Stomach (tissue), 9 donors: ENCODE data around the gene ACTN3. TPM values are rescaled to one million over a fixed set of nuclear protein-coding genes. Genes with fewer than 3 reads are reported as not detected.

Experiments used
- DNase-seq, 2 donors: peaks; one replicate each; pipeline versions ENCODE4 v3.0.0 to v3.0.0-alpha.2; 2013 to 2019
- H3K27ac ChIP-seq, 5 donors: fragments of 200-600 bp in 4 of 5; sonication (generic) in 4 of 5; one replicate each; pipeline ENCODE4 v1.5.1; 2013 to 2019; ENCODE audit warnings: mild to moderate bottlenecking in 1 of 5, moderate library complexity in 1 of 5
- H3K27me3 ChIP-seq, 3 donors: fragments of 200-600 bp; sonication (generic); one replicate each; pipeline ENCODE4 v1.5.1; 2017 to 2019; ENCODE audit warnings: mixed run types in 1 of 3
- H3K36me3 ChIP-seq, 4 donors: fragments of 200-600 bp; sonication (generic); 1 replicate in 3 of 4; 2 replicates in 1 of 4; pipeline ENCODE4 v1.5.1; 2016 to 2019
- H3K4me1 ChIP-seq, 4 donors: fragments of 200-600 bp; sonication (generic); one replicate each; pipeline ENCODE4 v1.5.1; 2016 to 2019
- H3K4me3 ChIP-seq, 4 donors: fragments of 200-600 bp; sonication (generic) in 3 of 4; one replicate each; pipeline ENCODE4 v1.5.1; 2016 to 2019; ENCODE audit warnings: mild to moderate bottlenecking in 1 of 4
- H3K9me3 ChIP-seq, 4 donors: fragments of 200-600 bp; sonication (generic); one replicate each; pipeline ENCODE4 v1.5.1; 2016 to 2019
- EP300 ChIP-seq: sonication (generic); formaldehyde crosslinking; IDR thresholded peaks from one replicate; pipeline ENCODE4 v1.6.1; 2017; ENCODE audit warnings: antibody characterized with exemption
- POLR2A ChIP-seq, 4 donors: fragments of 450-650 bp; IDR thresholded peaks; one replicate each; pipeline ENCODE4 v1.6.1; 2016; ENCODE audit warnings: antibody characterized with exemption in 4 of 4, control low read depth in 2 of 4, mild to moderate bottlenecking in 1 of 4, moderate library complexity in 1 of 4
- POLR2AphosphoS5 ChIP-seq, 3 donors: sonication (generic); formaldehyde crosslinking; IDR thresholded peaks; one replicate each; pipeline ENCODE4 v1.6.1; 2016; ENCODE audit warnings: antibody characterized with exemption in 3 of 3
- WGBS, 5 donors: extraction: QIAGEN DNeasy Blood & Tissue Kit in 3 of 5; methylation state at CpG; one replicate each; pipeline versions ENCODE4 v1.1.5 to v1.1.7; 2013 to 2018; 5-methylcytosine and 5-hydroxymethylcytosine counted together
- intact Hi-C: fragments of 100-400 bp; cut with DNase I; formaldehyde crosslinking; loops from one replicate; pipeline ENCODE4 v1.15.1; 2023; ENCODE audit warnings: low total_unique reads
- polyA plus RNA-seq, 3 donors: library from polyadenylated mRNA; stranded (reverse); fragments of 200-250 nt; gene quantifications; one replicate each; pipeline ENCODE4 v1.2.3, GENCODE V29; 2013
- total RNA-seq, 5 donors: library from RNA; depleted of rRNA; stranded (reverse); fragments of >200 nt; gene quantifications; one replicate each; pipeline versions ENCODE4 v1.1.0 to v1.2.3, GENCODE V29; 2014 to 2016
- TF ChIP-seq, protein P1 (sequence below), 7 experiments: fragments of 450-650 bp in 4 of 7; fragments of 200-600 bp in 3 of 7; sonication (generic) in 3 of 7; IDR thresholded peaks; one replicate each; pipeline ENCODE4 v1.5.1; 2016 to 2019; ENCODE audit warnings: antibody characterized with exemption in 7 of 7, control low read depth in 2 of 7, mild to moderate bottlenecking in 1 of 7
- donor health status: healthy with polysubstance abuse.
- donor health status: Bipolar disorder and iron deficiency.
- donor health status: healthy.

ACTN3 gene
- total and polyA plus RNA-seq, 8 donors = 0.03 to 0.92 TPM; not detected in 6

DNA sequence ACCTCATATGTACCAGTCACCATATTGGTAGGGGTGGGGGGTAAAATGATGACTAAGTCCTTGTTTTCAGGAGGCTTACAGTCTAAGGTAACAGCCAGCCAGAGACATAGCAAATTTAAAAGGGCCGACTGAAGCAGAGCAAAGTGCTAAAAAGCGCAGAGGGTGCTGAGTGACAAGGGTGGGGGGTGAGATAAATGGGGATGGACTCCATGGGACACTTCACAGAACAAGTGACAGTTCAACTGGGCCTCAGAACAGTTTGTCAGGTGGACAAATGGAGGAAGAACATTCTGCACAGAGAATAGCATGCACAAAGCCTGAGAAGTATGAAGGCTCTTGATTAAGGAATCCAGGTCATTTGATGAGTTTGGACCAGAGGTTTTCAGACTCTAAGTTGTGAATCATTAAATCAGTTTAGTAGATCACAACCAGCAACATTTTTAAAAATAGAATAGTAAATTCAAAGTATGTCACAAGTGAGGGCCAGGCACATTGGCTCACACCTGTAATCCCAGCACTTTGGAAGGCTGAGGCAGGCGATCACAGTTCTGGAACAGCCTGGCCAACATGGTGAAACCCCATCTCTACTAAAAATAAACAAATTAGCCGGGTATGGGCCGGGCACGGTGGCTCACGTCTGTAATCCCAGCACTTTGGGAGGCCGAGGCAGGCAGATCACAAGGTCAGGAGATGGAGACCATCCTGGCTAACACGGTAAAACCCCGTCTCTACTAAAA, 22.2 kb upstream of the ACTN3 start:
- TF ChIP-seq, protein P1, sequence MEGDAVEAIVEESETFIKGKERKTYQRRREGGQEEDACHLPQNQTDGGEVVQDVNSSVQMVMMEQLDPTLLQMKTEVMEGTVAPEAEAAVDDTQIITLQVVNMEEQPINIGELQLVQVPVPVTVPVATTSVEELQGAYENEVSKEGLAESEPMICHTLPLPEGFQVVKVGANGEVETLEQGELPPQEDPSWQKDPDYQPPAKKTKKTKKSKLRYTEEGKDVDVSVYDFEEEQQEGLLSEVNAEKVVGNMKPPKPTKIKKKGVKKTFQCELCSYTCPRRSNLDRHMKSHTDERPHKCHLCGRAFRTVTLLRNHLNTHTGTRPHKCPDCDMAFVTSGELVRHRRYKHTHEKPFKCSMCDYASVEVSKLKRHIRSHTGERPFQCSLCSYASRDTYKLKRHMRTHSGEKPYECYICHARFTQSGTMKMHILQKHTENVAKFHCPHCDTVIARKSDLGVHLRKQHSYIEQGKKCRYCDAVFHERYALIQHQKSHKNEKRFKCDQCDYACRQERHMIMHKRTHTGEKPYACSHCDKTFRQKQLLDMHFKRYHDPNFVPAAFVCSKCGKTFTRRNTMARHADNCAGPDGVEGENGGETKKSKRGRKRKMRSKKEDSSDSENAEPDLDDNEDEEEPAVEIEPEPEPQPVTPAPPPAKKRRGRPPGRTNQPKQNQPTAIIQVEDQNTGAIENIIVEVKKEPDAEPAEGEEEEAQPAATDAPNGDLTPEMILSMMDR (IDR thresholded peaks at IDR 0.05) = no peak
- TF ChIP-seq POLR2A (IDR thresholded peaks at IDR 0.05) (no peak), EP300 (no peak), POLR2AphosphoS5 (IDR thresholded peaks at IDR 0.05) (no peak)
- no peak overlapping the region for H3K27ac ChIP-seq
- intact Hi-C loops = no loop called here

DNA sequence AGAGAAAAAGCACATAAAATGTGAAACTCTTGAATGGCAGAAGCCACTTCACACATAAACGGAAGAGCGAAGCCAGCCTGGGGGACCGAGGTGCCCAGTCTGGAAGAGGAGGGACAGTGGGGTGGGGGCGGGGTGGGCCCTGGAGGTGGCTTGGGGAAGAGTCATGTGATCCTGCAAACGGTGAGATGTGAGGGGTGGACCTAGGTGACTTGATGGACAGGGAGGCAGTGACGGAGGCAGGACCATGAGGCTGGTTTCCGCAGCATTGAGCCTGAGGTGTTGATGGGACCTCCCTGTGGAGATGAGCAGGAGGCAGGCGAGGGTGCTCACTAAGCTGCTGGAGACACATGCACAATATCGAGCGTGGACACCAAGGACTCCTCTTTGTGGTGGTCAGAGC, 17.6 kb upstream of the ACTN3 start:
- 76 to 82% (median 79%) methylated on average over 10 of the region's 10 CpGs for WGBS, 5 donors
- Histone ChIP-seq H3K27ac (no peak overlapping the region), H3K4me1 (no peaks in the 10 kb centered on the region), H3K36me3 (peaks cover 0 to 89% (median 81%) of the 10 kb centered on the region in 4 donors), H3K27me3 (no peaks in the 10 kb centered on the region), H3K4me3 (no peak overlapping the region), H3K9me3 (no peaks in the 10 kb centered on the region)
- TF ChIP-seq, protein P1 (IDR thresholded peaks at IDR 0.05) = no peak
- TF ChIP-seq POLR2AphosphoS5 (IDR thresholded peaks at IDR 0.05) (no peak), POLR2A (IDR thresholded peaks at IDR 0.05) (no peak), EP300 (no peak)
- intact Hi-C loops = no loop called here
- DNase-seq = no peak

More for the DNA sequence above, 22.2 kb upstream of the ACTN3 start:
- no peaks in the 10 kb centered on the region for H3K4me1 ChIP-seq
- no peaks in the 10 kb centered on the region for H3K27me3 ChIP-seq
- H3K9me3 ChIP-seq = no peaks in the 10 kb centered on the region
- DNase-seq = no peak
- WGBS, 5 donors = 85 to 95% (median 88%) methylated on average over 8 to 10 of the region's 10 CpGs
- no peak overlapping the region for H3K4me3 ChIP-seq
- H3K36me3 ChIP-seq = peaks cover 27 to 89% (median 83%) of the 10 kb centered on the region in 4 donors

DNA sequence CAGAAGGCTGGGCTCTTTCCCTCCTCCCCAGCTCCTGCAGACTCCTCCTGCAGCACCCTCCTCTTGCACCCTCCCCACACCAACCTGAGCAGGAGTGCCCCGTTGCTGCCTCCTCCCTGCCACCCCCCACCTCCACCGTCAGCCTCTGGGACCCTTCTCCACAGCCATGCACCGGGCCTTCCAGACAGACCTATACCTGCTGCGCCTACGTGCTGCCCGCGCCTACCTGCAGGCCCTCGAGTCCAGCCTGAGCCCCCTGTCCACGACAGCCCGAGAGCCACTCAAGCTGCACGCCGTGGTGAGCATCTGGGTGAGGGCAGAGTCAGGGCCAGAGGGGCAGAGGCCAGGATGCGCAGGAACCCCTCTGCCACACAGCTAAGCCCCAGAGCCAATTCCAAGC, 17.0 kb upstream of the ACTN3 start:
- no peak for DNase-seq
- TF ChIP-seq POLR2AphosphoS5 (IDR thresholded peaks at IDR 0.05) (no peak), EP300 (no peak), POLR2A (IDR thresholded peaks at IDR 0.05) (no peak)
- TF ChIP-seq, protein P1 (IDR thresholded peaks at IDR 0.05) = no peak
- WGBS, 5 donors = 84 to 91% (median 88%) methylated on average over 9 to 13 of the region's 13 CpGs
- Histone ChIP-seq H3K4me3 (no peak overlapping the region), H3K36me3 (peaks cover 0 to 87% (median 81%) of the 10 kb centered on the region in 4 donors), H3K4me1 (no peaks in the 10 kb centered on the region), H3K27ac (no peak overlapping the region), H3K27me3 (no peaks in the 10 kb centered on the region), H3K9me3 (no peaks in the 10 kb centered on the region)
- intact Hi-C loops = no loop called here

DNA sequence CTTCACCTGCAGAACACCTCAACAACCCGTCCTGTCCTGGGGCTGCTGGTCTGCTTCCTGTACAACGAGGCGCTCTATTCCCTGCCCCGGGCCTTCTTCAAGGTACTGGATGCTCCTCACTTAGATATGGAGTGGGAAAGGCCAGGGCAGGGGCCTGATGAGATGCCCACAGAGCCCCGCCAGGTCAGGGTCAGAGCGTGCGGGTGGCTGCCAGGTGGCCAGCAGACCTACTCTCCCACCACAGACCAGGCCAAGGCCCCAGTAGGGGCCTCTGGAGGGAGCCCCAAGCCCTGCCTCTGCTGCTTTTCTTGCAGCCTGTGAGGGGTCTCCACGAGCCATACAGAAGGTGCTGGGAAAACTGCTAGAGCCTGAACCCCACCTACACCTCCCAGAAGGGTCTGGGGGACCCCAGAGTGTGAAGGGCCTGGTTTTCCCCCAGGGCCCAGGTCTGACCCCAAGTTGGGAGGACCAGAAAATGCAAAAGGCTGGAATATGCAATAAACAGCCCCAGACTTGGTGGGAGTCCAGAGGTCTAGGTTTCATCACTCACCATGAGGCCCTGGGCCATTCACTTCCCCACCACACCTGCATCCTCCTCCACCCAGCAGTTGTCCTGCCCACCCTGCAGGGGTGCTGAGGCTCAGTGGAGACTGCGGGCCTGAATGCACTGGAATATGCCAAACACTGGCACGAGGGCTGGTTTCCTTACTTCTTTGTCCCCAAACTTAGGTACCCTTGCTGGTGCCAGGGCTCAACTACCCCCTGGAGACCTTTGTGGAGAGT, 15.6 kb upstream of the ACTN3 start:
- TF ChIP-seq, protein P1 (IDR thresholded peaks at IDR 0.05) = no peak
- TF ChIP-seq POLR2A (IDR thresholded peaks at IDR 0.05) (no peak), EP300 (no peak), POLR2AphosphoS5 (IDR thresholded peaks at IDR 0.05) (no peak)
- intact Hi-C loops = no loop called here
- Histone ChIP-seq H3K27ac (no peak overlapping the region), H3K9me3 (no peaks in the 10 kb centered on the region), H3K36me3 (peaks cover 0 to 97% (median 91%) of the 10 kb centered on the region in 4 donors), H3K4me1 (no peaks in the 10 kb centered on the region), H3K27me3 (no peaks in the 10 kb centered on the region), H3K4me3 (no peak overlapping the region)
- no peak for DNase-seq
- WGBS, 5 donors = 85 to 89% (median 88%) methylated on average over 4 to 10 of the region's 10 CpGs
